Osteocyte (in vitro differentiated cells): ENCODE measurements around the gene PPM1L. TPM values are rescaled to one million over a fixed set of nuclear protein-coding genes. Genes with fewer than 3 reads are reported as not detected.

Experiments
- DNase-seq: peaks from one replicate; pipeline ENCODE4 v3.0.0; 2021; ENCODE audit warnings: mixed read lengths; ENCODE audit not compliant: unreplicated experiment; ENCODE audit errors: extremely low spot score
- H3K27ac Mint-ChIP-seq: one replicate; pipeline ENCODE4 v1.8.0; 2021; ENCODE audit warnings: mild to moderate bottlenecking, mixed read lengths; ENCODE audit not compliant: unreplicated experiment
- H3K27me3 Mint-ChIP-seq: one replicate; pipeline ENCODE4 v1.8.0; 2021; ENCODE audit warnings: mixed read lengths; ENCODE audit not compliant: unreplicated experiment
- H3K36me3 Mint-ChIP-seq: one replicate; pipeline ENCODE4 v1.8.0; 2021; ENCODE audit warnings: mixed read lengths; ENCODE audit not compliant: unreplicated experiment
- H3K4me1 Mint-ChIP-seq: one replicate; pipeline ENCODE4 v1.8.0; 2021; ENCODE audit warnings: mixed read lengths; ENCODE audit not compliant: unreplicated experiment
- H3K4me3 Mint-ChIP-seq: one replicate; pipeline ENCODE4 v1.8.0; 2021; ENCODE audit warnings: mild to moderate bottlenecking, moderate library complexity, mixed read lengths; ENCODE audit not compliant: unreplicated experiment
- H3K9me3 Mint-ChIP-seq: one replicate; pipeline ENCODE4 v1.8.0; 2021; ENCODE audit warnings: mixed read lengths; ENCODE audit not compliant: unreplicated experiment
- CTCF ChIP-seq: fragments of 200-600 bp; sonication (generic); IDR thresholded peaks from 2 replicates; pipeline ENCODE4 v1.5.0; 2021; ENCODE audit warnings: antibody characterized with exemption, mild to moderate bottlenecking, moderate library complexity
- total RNA-seq: library from RNA; stranded (reverse); gene quantifications from 2 replicates; pipeline ENCODE4 v1.2.1, GENCODE V29; 2021

PPM1L gene
- total RNA-seq, 1 donor from 2014 or later = 9.1 TPM

- peaks cover 3% of the 10 kb centered on the region for H3K27me3 Mint-ChIP-seq
- H3K9me3 Mint-ChIP-seq = no peaks in the 10 kb centered on the region
- H3K36me3 Mint-ChIP-seq = no peaks in the 10 kb centered on the region
- no peak overlapping the region for H3K27ac Mint-ChIP-seq
- no peak for TF ChIP-seq CTCF
- H3K4me1 Mint-ChIP-seq = peaks cover 2% of the 10 kb centered on the region
- no peak overlapping the region for H3K4me3 Mint-ChIP-seq
- no peak for DNase-seq
Measured at GRCh38 chr3:160860346-160860745, 104.3 kb downstream of the PPM1L start.

GRCh38 chr3:160869825-160870224 lies 113.8 kb downstream of the PPM1L start:
- no peak for TF ChIP-seq CTCF
- H3K27ac Mint-ChIP-seq = no peak overlapping the region

GRCh38 chr3:160870327-160870726 lies 114.3 kb downstream of the PPM1L start:
- Mint-ChIP-seq H3K9me3 (no peaks in the 10 kb centered on the region), H3K27me3 (peaks cover 8% of the 10 kb centered on the region), H3K4me3 (no peak overlapping the region), H3K36me3 (no peaks in the 10 kb centered on the region), H3K27ac (no peak overlapping the region), H3K4me1 (peaks cover 8% of the 10 kb centered on the region)
- no peak for TF ChIP-seq CTCF
- DNase-seq = no peak

More at GRCh38 chr3:160869825-160870224, 113.8 kb downstream of the PPM1L start:
- H3K4me3 Mint-ChIP-seq = no peak overlapping the region
- no peaks in the 10 kb centered on the region for H3K9me3 Mint-ChIP-seq
- peaks cover 8% of the 10 kb centered on the region for H3K27me3 Mint-ChIP-seq
- H3K36me3 Mint-ChIP-seq = no peaks in the 10 kb centered on the region
- peaks cover 8% of the 10 kb centered on the region for H3K4me1 Mint-ChIP-seq
- no peak for DNase-seq

DNA sequence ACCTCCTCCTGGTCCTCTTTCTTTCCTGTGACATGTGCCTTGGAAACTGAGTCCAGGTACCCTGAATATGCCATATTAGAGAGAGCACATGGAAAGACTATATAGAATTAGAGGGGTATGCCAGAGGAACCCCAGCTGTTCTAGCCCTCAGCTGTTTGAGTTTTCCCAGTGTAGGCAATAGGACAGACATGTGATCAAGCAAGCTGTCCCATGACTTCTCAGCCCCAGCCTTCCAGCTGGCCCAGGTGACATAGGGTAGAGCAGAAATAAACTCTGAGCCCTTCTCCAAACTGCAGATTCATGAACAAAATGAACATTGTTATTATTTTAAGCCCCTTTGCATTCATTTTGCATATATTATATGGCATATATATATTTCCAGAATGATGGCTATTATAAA lies 118.7 kb downstream of the PPM1L start:
- Mint-ChIP-seq H3K27ac (no peak overlapping the region), H3K36me3 (no peaks in the 10 kb centered on the region), H3K4me1 (peaks cover 4% of the 10 kb centered on the region), H3K4me3 (no peak overlapping the region), H3K9me3 (no peaks in the 10 kb centered on the region), H3K27me3 (peaks cover 8% of the 10 kb centered on the region)
- no peak for TF ChIP-seq CTCF
- DNase-seq = no peak

GRCh38 chr3:160876643-160877042 lies 120.6 kb downstream of the PPM1L start:
- Mint-ChIP-seq H3K4me3 (no peak overlapping the region), H3K9me3 (no peaks in the 10 kb centered on the region), H3K27me3 (peaks cover 3% of the 10 kb centered on the region), H3K36me3 (no peaks in the 10 kb centered on the region), H3K27ac (no peak overlapping the region), H3K4me1 (no peaks in the 10 kb centered on the region)
- no peak for TF ChIP-seq CTCF
- no peak for DNase-seq
